Astrocyte (in vitro differentiated cells and primary cell): ENCODE measurements around the gene ARHGDIA.

Source experiments
- CTCF ChIP-seq: IDR thresholded peaks from 2 replicates; pipeline ENCODE4 v1.5.1; 2011; ENCODE audit warnings: low read depth, mild to moderate bottlenecking, inconsistent platforms, low read length, moderate library complexity; ENCODE audit not compliant: insufficient read depth
- EZH2 ChIP-seq: IDR thresholded peaks from 2 replicates; pipeline ENCODE4 v1.6.1; 2012; ENCODE audit warnings: mild to moderate bottlenecking, low read length, inconsistent platforms; ENCODE audit not compliant: insufficient read depth

- TF ChIP-seq CTCF (no peak), EZH2 (no peak)
Measured at GRCh38 chr17:81842725-81843504, 28.2 kb downstream of the ARHGDIA start.
